CD4-positive, alpha-beta T cell treated with Interleukin-15 for 1 hour (primary cell): ENCODE results near the gene RET.
"Not testable (repeated sequence)": the region's sequence is repeated elsewhere in the genome, so short reads cannot be mapped to it uniquely, and the experiment has no call there.

Experiments
- DNase-seq: peaks from one replicate; pipeline ENCODE4 v3.0.0-alpha.2; 2020

RET gene

GRCh38 chr10:43079856-43080255 lies 3.0 kb downstream of the RET start:
- no peak for DNase-seq

DNA sequence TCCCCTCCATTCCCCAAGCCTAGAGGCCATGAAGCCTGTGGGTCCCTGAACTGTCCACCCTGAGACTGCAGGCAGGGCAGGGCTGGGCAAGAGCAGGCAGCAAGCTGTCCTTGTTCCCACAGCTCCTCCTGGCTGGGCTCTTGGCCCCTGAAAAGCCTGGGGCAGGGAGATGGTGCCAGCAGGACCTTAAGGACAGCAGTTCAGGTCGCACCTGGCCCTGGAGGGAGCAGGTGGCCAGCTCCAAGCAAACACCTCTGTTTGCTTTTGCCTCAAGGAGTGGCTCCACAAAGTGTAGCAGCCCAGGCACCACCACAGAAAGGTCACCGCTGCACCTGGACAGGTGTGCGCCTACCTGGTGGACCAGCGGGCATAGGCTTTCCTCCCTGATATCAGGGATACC lies 5.2 kb downstream of the RET start:
- no peak for DNase-seq

DNA sequence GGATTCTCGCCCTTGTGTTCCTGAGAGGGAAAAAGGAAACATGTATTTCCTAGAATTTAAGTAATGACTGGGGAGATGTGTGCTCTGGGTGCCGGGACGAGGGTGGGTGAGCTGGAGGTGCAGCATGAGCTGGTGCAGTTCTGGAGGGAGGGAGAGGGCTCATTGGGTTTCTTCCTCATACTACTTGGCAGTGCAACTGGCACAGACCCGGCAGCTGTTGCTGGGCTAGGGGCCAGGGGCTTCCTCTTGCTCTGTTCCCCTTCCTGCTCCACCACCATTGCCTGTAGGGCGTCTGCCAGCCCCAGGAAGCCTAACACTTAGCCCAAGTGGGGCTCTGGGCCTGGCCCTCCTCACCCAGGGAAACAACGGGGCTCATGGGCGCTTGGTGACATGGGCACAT lies 5.9 kb downstream of the RET start:
- no peak for DNase-seq

- no peak for DNase-seq
These were observed 6.9 kb downstream of the RET start for GRCh38 chr10:43083764-43084163.

DNA sequence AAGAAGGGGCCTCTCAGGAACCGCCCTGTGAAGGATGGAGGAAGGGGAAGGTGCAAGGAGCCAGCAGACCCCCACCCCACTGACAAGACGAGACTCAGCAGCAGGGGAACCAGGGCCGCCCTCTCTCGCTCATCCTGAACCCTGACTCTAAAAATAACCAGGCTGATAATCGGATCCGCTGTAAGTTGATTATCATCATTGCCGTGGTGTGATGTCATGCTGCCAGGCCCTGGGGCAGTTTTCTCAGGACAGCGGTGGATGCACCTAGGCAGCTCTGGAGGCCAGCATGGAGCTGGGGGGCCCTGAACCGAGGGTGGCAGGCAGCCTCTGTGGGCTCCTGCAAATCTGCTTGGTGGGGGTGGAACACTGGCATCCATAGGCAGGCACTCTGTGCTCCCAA lies 7.9 kb downstream of the RET start:
- no peak for DNase-seq

GRCh38 chr10:43086321-43086942 lies 9.6 kb downstream of the RET start:
- DNase-seq: no peak

- no peak for DNase-seq
These were observed 12.7 kb downstream of the RET start for GRCh38 chr10:43089519-43089918.

- no peak for DNase-seq
These were observed 13.3 kb downstream of the RET start for GRCh38 chr10:43090188-43090587.

- DNase-seq: no peak
These were observed 13.8 kb downstream of the RET start for GRCh38 chr10:43090664-43091063.

GRCh38 chr10:43091846-43092245 lies 15.0 kb downstream of the RET start:
- DNase-seq: no peak

- no peak for DNase-seq
These were observed 16.7 kb downstream of the RET start for GRCh38 chr10:43093423-43094076.

- DNase-seq: no peak
These were observed 17.2 kb downstream of the RET start for GRCh38 chr10:43094085-43094484.

DNA sequence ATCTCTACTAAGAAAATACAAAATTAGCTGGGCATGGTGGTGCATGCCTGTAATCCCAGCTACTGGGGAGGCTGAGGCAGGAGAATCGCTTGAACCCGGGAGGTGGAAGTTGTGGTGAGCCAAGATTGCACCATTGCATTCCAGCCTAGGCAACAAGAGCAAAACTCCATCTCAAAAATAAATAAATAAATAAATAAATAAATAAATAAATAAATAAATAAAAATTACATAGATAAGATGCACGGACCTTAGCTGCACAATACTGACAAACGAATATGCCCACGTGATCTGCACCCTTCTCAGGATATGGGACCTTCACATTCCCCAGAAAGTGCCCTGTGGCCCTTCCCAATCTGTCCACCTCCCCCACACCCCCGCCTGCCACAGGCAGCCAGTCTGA lies 22.5 kb downstream of the RET start:
- DNase-seq: not testable (repeated sequence)

DNA sequence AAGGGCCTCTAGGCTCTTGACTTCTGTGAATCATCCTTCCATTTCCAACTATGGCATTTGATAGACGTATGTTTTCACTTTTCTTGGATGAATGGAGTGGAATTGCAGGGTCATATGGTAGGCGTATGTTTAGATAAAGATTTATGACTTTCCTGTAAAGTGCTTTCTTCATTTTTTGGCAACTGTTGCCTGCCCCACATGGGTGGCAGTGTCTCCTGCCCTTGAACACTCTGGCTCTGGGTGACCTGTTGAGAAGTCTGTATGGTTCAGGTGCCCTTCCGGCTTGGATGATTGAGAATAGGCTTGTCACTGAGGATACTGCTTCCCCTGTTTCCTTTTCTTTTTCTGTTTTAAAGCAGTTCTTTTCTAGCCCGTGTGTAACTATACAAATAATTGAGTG lies 23.1 kb downstream of the RET start:
- DNase-seq: no peak

DNA sequence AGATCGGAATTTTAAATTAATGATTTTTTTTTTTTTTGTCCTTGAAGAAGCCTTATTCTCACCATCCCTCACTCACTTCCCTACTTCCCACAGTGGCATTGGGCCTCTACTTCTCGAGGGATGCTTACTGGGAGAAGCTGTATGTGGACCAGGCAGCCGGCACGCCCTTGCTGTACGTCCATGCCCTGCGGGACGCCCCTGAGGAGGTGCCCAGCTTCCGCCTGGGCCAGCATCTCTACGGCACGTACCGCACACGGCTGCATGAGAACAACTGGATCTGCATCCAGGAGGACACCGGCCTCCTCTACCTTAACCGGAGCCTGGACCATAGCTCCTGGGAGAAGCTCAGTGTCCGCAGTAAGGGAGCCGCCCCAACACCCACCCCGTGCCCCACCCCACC lies 23.5 kb downstream of the RET start:
- no peak for DNase-seq

DNA sequence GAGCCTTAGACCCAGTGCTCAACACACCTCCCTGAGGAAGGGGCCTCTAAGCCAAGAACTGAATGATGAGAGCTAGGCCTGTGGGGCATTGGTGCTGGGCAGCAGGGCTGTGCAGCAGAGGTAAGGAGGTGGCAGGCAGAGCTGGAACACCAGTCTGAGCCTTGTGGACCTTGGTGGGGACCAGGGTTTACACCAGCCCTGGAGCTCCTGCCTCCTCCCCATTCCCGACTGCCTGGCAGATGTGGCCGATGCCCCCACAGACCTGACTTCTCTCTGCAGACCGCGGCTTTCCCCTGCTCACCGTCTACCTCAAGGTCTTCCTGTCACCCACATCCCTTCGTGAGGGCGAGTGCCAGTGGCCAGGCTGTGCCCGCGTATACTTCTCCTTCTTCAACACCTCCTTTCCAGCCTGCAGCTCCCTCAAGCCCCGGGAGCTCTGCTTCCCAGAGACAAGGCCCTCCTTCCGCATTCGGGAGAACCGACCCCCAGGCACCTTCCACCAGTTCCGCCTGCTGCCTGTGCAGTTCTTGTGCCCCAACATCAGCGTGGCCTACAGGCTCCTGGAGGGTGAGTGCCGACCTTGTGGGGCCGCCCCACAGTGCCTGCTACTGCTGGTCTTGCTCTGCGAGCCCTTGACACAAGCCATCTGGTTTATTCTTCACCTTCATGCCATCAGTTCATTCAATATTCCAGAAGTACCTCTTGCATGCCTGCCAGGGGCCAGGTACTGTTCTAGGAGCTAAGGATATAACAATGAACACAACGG lies 25.4 kb downstream of the RET start:
- no peak for DNase-seq

GRCh38 chr10:43105102-43105955 lies 28.5 kb downstream of the RET start:
- peak; percentile 72 for DNase-seq

- DNase-seq: no peak
These were observed 29.0 kb downstream of the RET start for GRCh38 chr10:43105956-43106229.

- DNase-seq: no peak
These were observed 29.6 kb downstream of the RET start for GRCh38 chr10:43106256-43107091.

- no peak for DNase-seq
These were observed 32.1 kb downstream of the RET start for GRCh38 chr10:43108951-43109350.

- no peak for DNase-seq
These were observed 32.9 kb downstream of the RET start for GRCh38 chr10:43109671-43110249.
